Suprapubic skin (tissue), 3 donors: ENCODE results near the gene IGFL3.

Source experiments
- CTCF ChIP-seq, 2 donors: fragments of 200-600 bp in 1 of 2; fragments of 450-650 bp in 1 of 2; sonication (generic) in 1 of 2; IDR thresholded peaks; one replicate each; pipeline ENCODE4 v1.5.1; 2016 to 2019; ENCODE audit warnings: antibody characterized with exemption in 2 of 2, mild to moderate bottlenecking in 1 of 2, moderate library complexity in 1 of 2
- POLR2A ChIP-seq, 2 donors: fragments of 450-650 bp; IDR thresholded peaks; one replicate each; pipeline ENCODE4 v1.6.1; 2017; ENCODE audit warnings: antibody characterized with exemption in 2 of 2, mild to moderate bottlenecking in 2 of 2, moderate library complexity in 2 of 2

DNA sequence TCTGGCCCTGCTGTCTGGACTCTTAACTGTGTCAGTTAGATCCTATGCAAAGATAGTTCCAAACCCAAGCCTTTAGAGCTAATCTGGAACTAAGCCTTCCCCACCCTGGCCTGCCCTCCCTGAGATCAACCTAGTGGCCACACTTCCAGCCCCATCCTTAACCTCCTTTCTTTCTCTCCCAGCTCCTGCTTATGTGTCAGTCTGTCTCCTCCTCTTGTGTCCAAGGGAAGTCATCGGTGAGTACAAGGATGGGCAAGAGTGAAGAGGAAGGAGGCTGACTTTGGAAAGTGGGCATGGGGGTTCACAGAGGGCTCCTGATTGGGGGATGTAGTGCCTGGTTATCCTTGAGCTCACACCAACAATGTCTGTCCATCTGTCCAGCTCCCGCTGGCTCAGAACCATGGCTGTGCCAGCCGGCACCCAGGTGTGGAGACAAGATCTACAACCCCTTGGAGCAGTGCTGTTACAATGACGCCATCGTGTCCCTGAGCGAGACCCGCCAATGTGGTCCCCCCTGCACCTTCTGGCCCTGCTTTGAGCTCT, 35.8 kb upstream of the IGFL3 start:
- TF ChIP-seq CTCF (IDR thresholded peaks at IDR 0.05) (no peak), POLR2A (IDR thresholded peaks at IDR 0.05) (no peak)
